ENCODE results near the gene CEACAM4. TPM values are rescaled to one million over a fixed set of nuclear protein-coding genes. Genes with fewer than 3 reads are reported as not detected.

Gene CEACAM4
- polyA plus RNA-seq, 1 experiment, result not detected

DNA sequence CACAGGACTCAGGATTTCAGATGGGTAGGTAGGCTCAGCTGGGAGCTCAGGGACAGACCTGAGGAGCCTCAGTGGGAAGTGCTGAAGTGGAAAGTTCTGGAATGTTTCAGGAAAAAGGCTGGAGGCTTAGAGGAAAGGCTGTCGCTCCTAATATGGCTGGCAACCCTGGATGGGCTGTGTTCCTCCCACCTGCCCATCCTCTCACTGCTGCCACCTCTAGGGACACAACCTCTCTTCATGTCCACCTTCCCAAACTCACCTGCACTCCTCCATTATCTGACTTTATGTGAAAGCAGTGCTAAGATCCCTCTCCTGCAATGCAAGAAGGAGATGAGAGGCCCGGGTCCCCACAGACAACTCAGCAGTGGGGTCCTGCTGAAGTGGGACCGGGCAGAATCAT, 56.7 kb downstream of the CEACAM4 start:
- TF ChIP-seq CTCF (IDR thresholded peaks at IDR 0.05; ENCODE audit: insufficient read depth, low read depth, low read length), result no peak
- no peak for DNase-seq (ENCODE audit: low read depth)
- ChIA-PET POLR2A (no interaction called here), CTCF (interaction anchor here (0.6 to 12.3 kb wide), 27 partner anchors 9 to 304 kb away, joined by 3 to 205 read pairs (median 4); partner anchors contain the start of genes DMAC2 and ERICH4)
- Histone ChIP-seq H3K4me3 (ENCODE audit: low read depth, low read length) (no peak overlapping the region), H3K27me3 (ENCODE audit: control insufficient read depth, insufficient read depth, low read length) (peaks cover 5% of the 10 kb centered on the region; the same call in 1 of the 2 replicates), H3K36me3 (ENCODE audit: control insufficient read depth, insufficient read depth, low read length) (no peaks in the 10 kb centered on the region)

DNA sequence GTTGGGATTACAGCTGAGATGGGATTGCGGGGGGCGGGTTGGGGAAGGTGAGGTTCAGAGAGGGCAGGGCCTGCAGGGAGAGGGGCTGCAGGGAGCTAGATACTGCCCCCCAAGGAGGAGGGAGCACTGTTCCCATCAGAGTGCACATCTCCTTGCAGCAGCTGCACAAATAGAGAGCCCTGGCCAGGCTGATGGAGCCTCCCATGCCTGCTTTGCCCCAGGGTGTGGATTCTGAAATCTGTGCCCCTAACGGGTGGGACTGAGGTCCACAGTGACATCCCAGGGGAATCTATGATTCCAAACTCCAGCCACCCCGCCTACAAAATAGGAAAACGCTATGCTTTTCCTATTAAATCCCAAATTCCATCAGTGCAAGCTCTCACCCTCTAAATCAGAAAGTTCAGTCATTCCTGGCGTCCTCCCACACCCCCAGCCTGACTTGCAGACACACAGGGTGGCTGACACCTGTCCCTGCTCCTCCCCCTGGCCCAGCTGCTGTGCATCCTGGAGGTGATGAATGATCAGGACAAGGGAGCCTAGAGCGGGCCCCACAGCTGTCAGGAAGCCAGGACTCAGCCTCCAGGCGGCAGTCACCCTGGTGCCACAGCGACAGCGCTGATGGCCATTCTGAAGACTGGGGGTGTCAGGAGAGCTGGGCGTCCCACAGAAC, 57.3 kb downstream of the CEACAM4 start:
- no peak for DNase-seq (ENCODE audit: low read depth)
- H3K4me3 ChIP-seq (ENCODE audit: low read depth, low read length), result no peak overlapping the region
- CTCF ChIA-PET, result interaction anchor here (1.0 to 12.3 kb wide), 16 partner anchors 9 to 123 kb away, joined by 3 to 205 read pairs (median 5); partner anchors contain the start of genes DMAC2 and ERICH4
- H3K27me3 ChIP-seq (ENCODE audit: control insufficient read depth, insufficient read depth, low read length), result peaks cover 9% of the 10 kb centered on the region
- POLR2A ChIA-PET, result no interaction called here
- H3K36me3 ChIP-seq (ENCODE audit: control insufficient read depth, insufficient read depth, low read length), result no peaks in the 10 kb centered on the region
- TF ChIP-seq CTCF (IDR thresholded peaks at IDR 0.05; ENCODE audit: insufficient read depth, low read depth, low read length), result no peak

Small RNA genes within 50 kb of the gene (small RNA-seq; reads per million reads assigned to genes)
- gene AC243960.4 (ENCODE audit: insufficient read length, low read depth, low replicate concordance), result not detected

Other genes starting within 250 kb of the CEACAM4 start
- 16.5 and 24.7 TPM in 2 replicates for gene EXOSC5, start 229.7 kb downstream of the CEACAM4 start, polyA plus RNA-seq (2011; rRNA removed)
- gene BCKDHA, start 229.3 kb downstream of the CEACAM4 start, polyA plus RNA-seq (2011; rRNA removed), result 15.1 and 24.2 TPM in 2 replicates
- 0.36 and 0.40 TPM in 2 replicates for gene B3GNT8, start 199.7 kb downstream of the CEACAM4 start, polyA plus RNA-seq (2011; rRNA removed)
- gene DMAC2, start 187.2 kb downstream of the CEACAM4 start, polyA plus RNA-seq (2011; rRNA removed), result 54.0 and 82.4 TPM in 2 replicates
- gene ERICH4, start 183.9 kb downstream of the CEACAM4 start, polyA plus RNA-seq (2011; rRNA removed), result not detected in 2 replicates
- not detected in 2 replicates for gene CEACAM21, start 50.9 kb downstream of the CEACAM4 start, polyA plus RNA-seq (2011; rRNA removed)
- gene CEACAM7, start 61.2 kb upstream of the CEACAM4 start, polyA plus RNA-seq (2011; rRNA removed), result not detected in 2 replicates
- not detected in 2 replicates for gene CEACAM5, start 81.6 kb upstream of the CEACAM4 start, polyA plus RNA-seq (2011; rRNA removed)
- gene CEACAM6, start 128.5 kb upstream of the CEACAM4 start, polyA plus RNA-seq (2011; rRNA removed), result not detected in 2 replicates
- gene CEACAM3, start 169.5 kb upstream of the CEACAM4 start, polyA plus RNA-seq (2011; rRNA removed), result not detected in 2 replicates
- not detected in 2 replicates for gene LYPD4, start 217.6 kb upstream of the CEACAM4 start, polyA plus RNA-seq (2011; rRNA removed)
- gene DMRTC2, start 218.0 kb upstream of the CEACAM4 start, polyA plus RNA-seq (2011; rRNA removed), result not detected in 2 replicates
- 1,209 and 1,864 TPM in 2 replicates for gene RPS19, start 233.2 kb upstream of the CEACAM4 start, polyA plus RNA-seq (2011; rRNA removed)

All from BJ (cell line).